GM23338 (cell line): ENCODE results near the gene GRK5. TPM values are rescaled to one million over a fixed set of nuclear protein-coding genes. Genes with fewer than 3 reads are reported as not detected.

Experiments
- ATAC-seq: fragments of 200-7000 bp; cut with Tn5 transposase; 3 replicates; pipeline ENCODE4 v1.9.1; 2020
- DNase-seq: peaks from one replicate; pipeline ENCODE4 v3.0.0-alpha.2; 2015; ENCODE audit warnings: low spot score
- H2AFZ ChIP-seq: fragments of 200-600 bp; sonication (generic); 2 replicates; pipeline ENCODE4 v1.8.0; 2016; ENCODE audit warnings: antibody characterized with exemption, mild to moderate bottlenecking, moderate library complexity
- H3F3A ChIP-seq: fragments of 200-600 bp; sonication (generic); replicated peaks from 2 replicates; pipeline ENCODE4 v1.8.0; 2017; ENCODE audit warnings: antibody characterized with exemption, mixed run types, low read depth
- H3K27ac ChIP-seq: fragments of 200-600 bp; sonication (generic); 2 replicates; pipeline ENCODE4 v1.6.1; 2016; ENCODE audit warnings: low read depth
- H3K27me3 ChIP-seq: fragments of 200-600 bp; sonication (generic); 2 replicates; pipeline ENCODE4 v1.8.0; 2016; ENCODE audit warnings: mild to moderate bottlenecking, mixed run types, moderate library complexity; ENCODE audit not compliant: insufficient read depth
- H3K36me3 ChIP-seq: fragments of 200-600 bp; sonication (generic); 2 replicates; pipeline ENCODE4 v1.8.0; 2016; ENCODE audit warnings: mild to moderate bottlenecking; ENCODE audit not compliant: insufficient read depth
- H3K4me1 ChIP-seq: fragments of 200-600 bp; sonication (generic); 2 replicates; pipeline ENCODE4 v1.8.0; 2016; ENCODE audit warnings: mild to moderate bottlenecking, moderate library complexity; ENCODE audit not compliant: insufficient read depth
- H3K4me2 ChIP-seq: fragments of 200-600 bp; sonication (generic); 2 replicates; pipeline ENCODE4 v1.7.1; 2017; ENCODE audit warnings: mixed run types
- H3K4me3 ChIP-seq: fragments of 200-600 bp; sonication (generic); 2 replicates; pipeline ENCODE4 v1.6.1; 2016; ENCODE audit warnings: mixed run types
- H3K79me2 ChIP-seq: fragments of 200-600 bp; sonication (generic); replicated peaks from 2 replicates; pipeline ENCODE4 v1.8.0; 2017; ENCODE audit warnings: mild to moderate bottlenecking; ENCODE audit not compliant: insufficient read depth
- H3K9me2 ChIP-seq: fragments of 200-600 bp; sonication (generic); 2 replicates; pipeline ENCODE4 v1.8.0; 2017; ENCODE audit not compliant: insufficient read depth
- H4K20me1 ChIP-seq: fragments of 200-600 bp; sonication (generic); replicated peaks from 2 replicates; pipeline ENCODE4 v1.8.0; 2017; ENCODE audit warnings: mild to moderate bottlenecking; ENCODE audit not compliant: insufficient read depth
- H3K27ac Mint-ChIP-seq: 2 replicates; pipeline ENCODE4 v1.8.0; 2020; ENCODE audit warnings: inconsistent platforms, mild to moderate bottlenecking, moderate library complexity, mixed read lengths
- H3K27me3 Mint-ChIP-seq: 3 replicates; pipeline ENCODE4 v1.8.0; 2022; ENCODE audit warnings: low read depth, mild to moderate bottlenecking, moderate library complexity, mixed read lengths, inconsistent platforms; ENCODE audit not compliant: insufficient read depth, poor library complexity
- H3K36me3 Mint-ChIP-seq: 3 replicates; pipeline ENCODE4 v1.8.0; 2021; ENCODE audit warnings: low read depth, mild to moderate bottlenecking, inconsistent platforms, moderate library complexity, mixed read lengths
- H3K4me1 Mint-ChIP-seq: 3 replicates; pipeline ENCODE4 v1.8.0; 2020; ENCODE audit warnings: mild to moderate bottlenecking, inconsistent platforms, mixed read lengths
- H3K4me3 Mint-ChIP-seq: 3 replicates; pipeline ENCODE4 v1.8.0; 2021; ENCODE audit warnings: moderate library complexity, mild to moderate bottlenecking, inconsistent platforms, mixed read lengths
- H3K9me3 Mint-ChIP-seq: 3 replicates; pipeline ENCODE4 v1.8.0; 2020; ENCODE audit warnings: moderate library complexity, mild to moderate bottlenecking, inconsistent platforms, mixed read lengths
- CREB1 ChIP-seq: fragments of 250-450 bp; sonication (Bioruptor Pico); IDR thresholded peaks from 2 replicates; pipeline ENCODE4 v1.5.0; 2020; ENCODE audit warnings: low read depth, mild to moderate bottlenecking, moderate library complexity
- CTCF ChIP-seq, 2 experiments: fragments of 200-600 bp in 1 of 2; sonication (generic) in 1 of 2; conservative IDR thresholded peaks; 2 replicates each; pipeline versions ENCODE4 v1.5.1 to v1.6.1; 2016 to 2017; ENCODE audit warnings: antibody characterized with exemption in 2 of 2, low read depth in 2 of 2, mild to moderate bottlenecking in 2 of 2, moderate library complexity in 1 of 2
- ETS1 ChIP-seq: IDR thresholded peaks from 2 replicates; pipeline ENCODE4 v1.6.1; 2016; ENCODE audit warnings: antibody characterized with exemption
- EZH2 ChIP-seq: fragments of 200-600 bp; sonication (generic); IDR thresholded peaks from one replicate; pipeline ENCODE4 v1.8.0; 2017; ENCODE audit warnings: antibody characterized with exemption, mild to moderate bottlenecking, low read depth; ENCODE audit not compliant: unreplicated experiment
- EZH2phosphoT487 ChIP-seq: fragments of 200-600 bp; sonication (generic); IDR thresholded peaks from one replicate; pipeline ENCODE4 v1.8.1; 2018; ENCODE audit warnings: antibody characterized with exemption; ENCODE audit not compliant: unreplicated experiment
- JUNB ChIP-seq: IDR thresholded peaks from one replicate; pipeline ENCODE4 v1.6.1; 2016; ENCODE audit warnings: antibody characterized with exemption; ENCODE audit not compliant: unreplicated experiment
- NANOG ChIP-seq: IDR thresholded peaks from 2 replicates; pipeline ENCODE4 v1.6.1; 2016; ENCODE audit warnings: antibody characterized with exemption, borderline replicate concordance
- STAT1 ChIP-seq: IDR thresholded peaks from one replicate; pipeline ENCODE4 v1.6.1; 2016; ENCODE audit warnings: antibody characterized with exemption; ENCODE audit not compliant: unreplicated experiment
- ZNF114 ChIP-seq: fragments of 250-450 bp; sonication (Bioruptor Pico); IDR thresholded peaks from 2 replicates; pipeline ENCODE4 v1.5.0; 2020; ENCODE audit warnings: mild to moderate bottlenecking, moderate library complexity
- ZNF331 ChIP-seq: fragments of 250-450 bp; sonication (Bioruptor Pico); IDR thresholded peaks from 2 replicates; pipeline ENCODE4 v1.5.0; 2020; ENCODE audit warnings: low read depth, mild to moderate bottlenecking, moderate library complexity
- ZNF462 ChIP-seq: fragments of 250-450 bp; sonication (Bioruptor Pico); IDR thresholded peaks from 2 replicates; pipeline ENCODE4 v1.5.0; 2020; ENCODE audit warnings: mild to moderate bottlenecking, moderate library complexity
- polyA plus RNA-seq: library from polyadenylated mRNA; unstranded; fragments of >200 nt; fragmentation: Nextera tagmentation; extraction: Ambion mirVana; gene quantifications from 2 replicates; pipeline ENCODE4 v1.2.1, GENCODE V29; 2016
- total RNA-seq: library from RNA; depleted of rRNA; stranded (reverse); fragments of >200 nt; shearing (Covaris generic); gene quantifications from 2 replicates; pipeline ENCODE4 v1.2.3, GENCODE V29; 2014

The GRK5 gene
- total and polyA plus RNA-seq, 2 experiments from 2014 or later, result 0.53 to 2.0 TPM

GRCh38 chr10:119453313-119453712 lies 245.9 kb downstream of the GRK5 start:
- Histone ChIP-seq H3K4me1 (no peaks in the 10 kb centered on the region), H4K20me1 (no peaks in the 10 kb centered on the region), H3K27ac (no peak overlapping the region), H3K27me3 (no peaks in the 10 kb centered on the region), H3K79me2 (no peaks in the 10 kb centered on the region), H2AFZ (no peak overlapping the region), H3K36me3 (no peaks in the 10 kb centered on the region), H3K9me2 (no peaks in the 10 kb centered on the region), H3F3A (no peaks in the 10 kb centered on the region), H3K4me3 (no peak overlapping the region), H3K4me2 (no peak overlapping the region)
- Mint-ChIP-seq H3K27ac (no peak overlapping the region), H3K9me3 (no peaks in the 10 kb centered on the region), H3K4me3 (no peak overlapping the region), H3K4me1 (peaks cover 15% of the 10 kb centered on the region), H3K27me3 (peaks cover 12% of the 10 kb centered on the region), H3K36me3 (no peaks in the 10 kb centered on the region)
- TF ChIP-seq CTCF (conservative IDR thresholded peaks at IDR 0.05; ENCODE audit: low read depth in 2 of 2) (no peak), EZH2 (no peak), ZNF462 (no peak), EZH2phosphoT487 (no peak), ZNF114 (CRISPR knock-in tag) (no peak), CREB1 (CRISPR knock-in tag) (no peak), NANOG (no peak), JUNB (no peak), ZNF331 (CRISPR knock-in tag) (no peak), ETS1 (no peak), STAT1 (no peak)
- ATAC-seq (no peak), DNase-seq (no peak)
